Neural crest cell (in vitro differentiated cells): ENCODE data around the gene PHF21B. TPM values are rescaled to one million over a fixed set of nuclear protein-coding genes. Genes with fewer than 3 reads are reported as not detected.

Experiments used
- DNase-seq: peaks from one replicate; pipeline ENCODE4 v3.0.0; 2021; ENCODE audit warnings: low read depth, mixed read lengths, low spot score
- H3K27ac Mint-ChIP-seq: one replicate; pipeline ENCODE4 v1.8.0; 2021; ENCODE audit warnings: mild to moderate bottlenecking, mixed read lengths; ENCODE audit not compliant: unreplicated experiment
- H3K27me3 Mint-ChIP-seq: 2 replicates; pipeline ENCODE4 v1.8.0; 2021; ENCODE audit warnings: low read depth, mild to moderate bottlenecking, mixed read lengths
- H3K36me3 Mint-ChIP-seq: 2 replicates; pipeline ENCODE4 v1.8.0; 2021; ENCODE audit warnings: low read depth, mild to moderate bottlenecking, mixed read lengths
- H3K4me1 Mint-ChIP-seq: 2 replicates; pipeline ENCODE4 v1.8.0; 2021; ENCODE audit warnings: mixed read lengths
- H3K4me3 Mint-ChIP-seq: one replicate; pipeline ENCODE4 v1.8.0; 2021; ENCODE audit warnings: mild to moderate bottlenecking, mixed read lengths
- H3K9me3 Mint-ChIP-seq: 2 replicates; pipeline ENCODE4 v1.8.0; 2021; ENCODE audit warnings: mixed read lengths
- CTCF ChIP-seq: fragments of 200-600 bp; sonication (generic); conservative IDR thresholded peaks from 2 replicates; pipeline ENCODE4 v1.5.0; 2021; ENCODE audit warnings: antibody characterized with exemption, mild to moderate bottlenecking
- total RNA-seq: library from RNA; stranded (reverse); gene quantifications from 2 replicates; pipeline ENCODE4 v1.2.1, GENCODE V29; 2021

PHF21B gene
- total RNA-seq, 1 donor from 2014 or later = 40.4 TPM

- H3K27me3 Mint-ChIP-seq = peaks cover 55% of the 10 kb centered on the region
- H3K9me3 Mint-ChIP-seq = no peaks in the 10 kb centered on the region
- no peak overlapping the region for H3K4me3 Mint-ChIP-seq
- no peaks in the 10 kb centered on the region for H3K36me3 Mint-ChIP-seq
- H3K27ac Mint-ChIP-seq = no peak overlapping the region
- TF ChIP-seq CTCF = no peak
- DNase-seq = no peak
- H3K4me1 Mint-ChIP-seq = no peaks in the 10 kb centered on the region
Observed at GRCh38 chr22:45031629-45032403, 22.0 kb upstream of the PHF21B start.

- Mint-ChIP-seq H3K36me3 (no peaks in the 10 kb centered on the region), H3K27me3 (peaks cover 61% of the 10 kb centered on the region), H3K9me3 (no peaks in the 10 kb centered on the region), H3K27ac (no peak overlapping the region), H3K4me3 (no peak overlapping the region), H3K4me1 (no peaks in the 10 kb centered on the region)
- no peak for DNase-seq
- no peak for TF ChIP-seq CTCF
Observed at GRCh38 chr22:45029501-45029900, 19.7 kb upstream of the PHF21B start.

DNA sequence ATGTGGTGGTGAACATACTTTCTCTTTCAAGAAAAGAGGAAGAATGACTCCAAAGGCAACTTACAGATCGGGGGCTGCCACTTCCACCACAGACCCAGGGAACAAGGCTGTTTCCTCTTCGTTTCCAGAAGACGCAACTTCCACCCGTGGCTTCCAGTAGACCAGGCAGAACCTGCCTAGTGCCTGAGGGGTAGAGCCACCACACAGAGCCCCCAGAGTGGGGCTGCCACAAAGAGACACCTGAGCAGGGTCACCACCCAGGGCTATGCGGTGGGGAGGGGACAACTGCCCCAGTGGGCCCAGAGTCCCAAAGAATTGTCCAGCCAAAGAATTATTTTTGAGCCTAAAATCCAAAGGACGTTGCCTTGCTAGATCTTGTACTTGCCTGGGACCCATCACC lies 16.7 kb upstream of the PHF21B start:
- no peak overlapping the region for H3K27ac Mint-ChIP-seq
- no peaks in the 10 kb centered on the region for H3K36me3 Mint-ChIP-seq
- no peak overlapping the region for H3K4me3 Mint-ChIP-seq
- no peak for DNase-seq
- H3K27me3 Mint-ChIP-seq = peaks cover 59% of the 10 kb centered on the region
- no peaks in the 10 kb centered on the region for H3K4me1 Mint-ChIP-seq
- H3K9me3 Mint-ChIP-seq = no peaks in the 10 kb centered on the region
- TF ChIP-seq CTCF = no peak

GRCh38 chr22:45023431-45023830 lies 13.6 kb upstream of the PHF21B start:
- no peak overlapping the region for H3K4me3 Mint-ChIP-seq
- no peaks in the 10 kb centered on the region for H3K36me3 Mint-ChIP-seq
- TF ChIP-seq CTCF = no peak
- peaks cover 39% of the 10 kb centered on the region for H3K27me3 Mint-ChIP-seq
- no peaks in the 10 kb centered on the region for H3K9me3 Mint-ChIP-seq
- DNase-seq = no peak
- no peaks in the 10 kb centered on the region for H3K4me1 Mint-ChIP-seq
- no peak overlapping the region for H3K27ac Mint-ChIP-seq

GRCh38 chr22:45019861-45020655 lies 10.3 kb upstream of the PHF21B start:
- TF ChIP-seq CTCF = no peak
- DNase-seq = no peak
- no peak overlapping the region for H3K27ac Mint-ChIP-seq
- no peaks in the 10 kb centered on the region for H3K4me1 Mint-ChIP-seq
- no peaks in the 10 kb centered on the region for H3K36me3 Mint-ChIP-seq
- peaks cover 37% of the 10 kb centered on the region for H3K27me3 Mint-ChIP-seq
- H3K9me3 Mint-ChIP-seq = no peaks in the 10 kb centered on the region
- no peak overlapping the region for H3K4me3 Mint-ChIP-seq
